HCT116 (cell line): Measurements from ENCODE around the gene ST6GAL2.

Source experiments
- CEBPB ChIP-seq: IDR thresholded peaks from 2 replicates; pipeline ENCODE4 v1.6.1; 2012; ENCODE audit warnings: low read depth
- POLR2A ChIP-seq: IDR thresholded peaks from 2 replicates; pipeline ENCODE4 v1.7.0; 2011; ENCODE audit warnings: borderline replicate concordance; ENCODE audit not compliant: insufficient read depth, insufficient read length; ENCODE audit errors: extremely low read depth
- POLR2AphosphoS5 ChIP-seq: IDR thresholded peaks from 2 replicates; pipeline ENCODE4 v1.6.1; 2011; ENCODE audit warnings: mild to moderate bottlenecking, low read depth, low read length, moderate library complexity
- REST ChIP-seq: IDR thresholded peaks from 2 replicates; pipeline ENCODE4 v1.6.1; 2012; ENCODE audit warnings: low read depth
- SP1 ChIP-seq: IDR thresholded peaks from 2 replicates; pipeline ENCODE4 v1.6.1; 2012; ENCODE audit warnings: low read depth
- TCF7L2 ChIP-seq: IDR thresholded peaks from 2 replicates; pipeline ENCODE4 v1.7.0; 2011; ENCODE audit warnings: borderline replicate concordance, inconsistent platforms; ENCODE audit not compliant: insufficient read depth, insufficient read length; ENCODE audit errors: extremely low read depth
- YY1 ChIP-seq: IDR thresholded peaks from 2 replicates; pipeline ENCODE4 v1.6.1; 2011; ENCODE audit warnings: low read length, low read depth, moderate library complexity, mild to moderate bottlenecking; ENCODE audit not compliant: insufficient replicate concordance; ENCODE audit errors: extremely low read depth
- ZBTB33 ChIP-seq: IDR thresholded peaks from 2 replicates; pipeline ENCODE4 v1.6.1; 2011; ENCODE audit warnings: mild to moderate bottlenecking, low read length, moderate library complexity; ENCODE audit not compliant: insufficient replicate concordance; ENCODE audit errors: extremely low read depth
- TF ChIP-seq, protein P1 (sequence below), 3 experiments: fragments of 200-600 bp in 1 of 3; sonication (generic) in 1 of 3; IDR thresholded peaks in 2 of 3; conservative IDR thresholded peaks in 1 of 3; 2 replicates each; pipeline ENCODE4 v1.5.1; 2012 to 2017; ENCODE audit warnings: low read depth in 2 of 3, low read length in 2 of 3, antibody characterized with exemption in 1 of 3, borderline replicate concordance in 1 of 3, control low read depth in 1 of 3, mild to moderate bottlenecking in 1 of 3, mixed read lengths in 1 of 3, mixed run types in 1 of 3, moderate library complexity in 1 of 3; ENCODE audit not compliant: insufficient read depth in 1 of 3
- TF ChIP-seq, protein P2 (sequence below): IDR thresholded peaks from 2 replicates; pipeline ENCODE4 v1.6.1; 2012

- TF ChIP-seq, protein P1, sequence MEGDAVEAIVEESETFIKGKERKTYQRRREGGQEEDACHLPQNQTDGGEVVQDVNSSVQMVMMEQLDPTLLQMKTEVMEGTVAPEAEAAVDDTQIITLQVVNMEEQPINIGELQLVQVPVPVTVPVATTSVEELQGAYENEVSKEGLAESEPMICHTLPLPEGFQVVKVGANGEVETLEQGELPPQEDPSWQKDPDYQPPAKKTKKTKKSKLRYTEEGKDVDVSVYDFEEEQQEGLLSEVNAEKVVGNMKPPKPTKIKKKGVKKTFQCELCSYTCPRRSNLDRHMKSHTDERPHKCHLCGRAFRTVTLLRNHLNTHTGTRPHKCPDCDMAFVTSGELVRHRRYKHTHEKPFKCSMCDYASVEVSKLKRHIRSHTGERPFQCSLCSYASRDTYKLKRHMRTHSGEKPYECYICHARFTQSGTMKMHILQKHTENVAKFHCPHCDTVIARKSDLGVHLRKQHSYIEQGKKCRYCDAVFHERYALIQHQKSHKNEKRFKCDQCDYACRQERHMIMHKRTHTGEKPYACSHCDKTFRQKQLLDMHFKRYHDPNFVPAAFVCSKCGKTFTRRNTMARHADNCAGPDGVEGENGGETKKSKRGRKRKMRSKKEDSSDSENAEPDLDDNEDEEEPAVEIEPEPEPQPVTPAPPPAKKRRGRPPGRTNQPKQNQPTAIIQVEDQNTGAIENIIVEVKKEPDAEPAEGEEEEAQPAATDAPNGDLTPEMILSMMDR (IDR thresholded peaks at IDR 0.05 in 2 of 3, conservative IDR thresholded peaks at IDR 0.05 in 1 of 3; ENCODE audit: borderline replicate concordance in 1 of 3, insufficient read depth in 1 of 3, low read depth in 2 of 3, low read length in 2 of 3): no peak
- TF ChIP-seq TCF7L2 (no peak), POLR2A (no peak), POLR2AphosphoS5 (no peak), ZBTB33 (no peak), CEBPB (no peak), YY1 (no peak), SP1 (no peak), REST (no peak)
- TF ChIP-seq, protein P2, sequence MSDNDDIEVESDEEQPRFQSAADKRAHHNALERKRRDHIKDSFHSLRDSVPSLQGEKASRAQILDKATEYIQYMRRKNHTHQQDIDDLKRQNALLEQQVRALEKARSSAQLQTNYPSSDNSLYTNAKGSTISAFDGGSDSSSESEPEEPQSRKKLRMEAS: no peak
These were observed 9.3 kb downstream of the ST6GAL2 start for GRCh38 chr2:106876699-106877098.
